SK-N-SH (cell line): ENCODE results near the gene PDE4B.

Experiments used
- EZH2phosphoT487 ChIP-seq: fragments of 200-600 bp; sonication (generic); IDR thresholded peaks from 2 replicates; pipeline ENCODE4 v1.6.1; 2017; ENCODE audit warnings: low read depth, mixed run types, mild to moderate bottlenecking, antibody characterized with exemption, moderate library complexity, borderline replicate concordance
- POLR2AphosphoS5 ChIP-seq: IDR thresholded peaks from 2 replicates; pipeline ENCODE4 v1.6.1; 2012; ENCODE audit warnings: low read depth, low read length
- TAF1 ChIP-seq: IDR thresholded peaks from 2 replicates; pipeline ENCODE4 v1.6.1; 2012; ENCODE audit warnings: low read depth, mild to moderate bottlenecking, low read length, moderate library complexity, borderline replicate concordance
- TEAD4 ChIP-seq: IDR thresholded peaks from 2 replicates; pipeline ENCODE4 v1.4.0; 2012; ENCODE audit warnings: mild to moderate bottlenecking, borderline replicate concordance; ENCODE audit not compliant: insufficient read depth
- YY1 ChIP-seq: IDR thresholded peaks from 2 replicates; pipeline ENCODE4 v1.4.0; 2012; ENCODE audit warnings: low read depth, mild to moderate bottlenecking

GRCh38 chr1:65751961-65752360 lies 40.7 kb upstream of the PDE4B start:
- TF ChIP-seq POLR2AphosphoS5, result no peak
- TF ChIP-seq TEAD4, result no peak
- TF ChIP-seq TAF1, result no peak
- TF ChIP-seq YY1, result no peak
- TF ChIP-seq EZH2phosphoT487, result no peak
